HG03064 (cell line): Measurements from ENCODE around the gene JAG1.
A peak's percentile ranks its signal among the peaks of the same experiment; 100 is the strongest.

ENCODE experiments used
- ATAC-seq: cut with Tn5 transposase; IDR thresholded peaks from one replicate; pipeline ENCODE4 v1.9.1; 2021; ENCODE audit warnings: low read depth; ENCODE audit not compliant: unreplicated experiment

JAG1 gene

GRCh38 chr20:10673842-10674683, at the start of gene JAG1:
Gene JAG1, minus strand, starts transcription at chr20:10673999. Its CDS starts 469 bp downstream, at chr20:10673530.
- peak; percentile 60 for ATAC-seq

- ATAC-seq = no peak
Observed at GRCh38 chr20:10721976-10722375, 48.2 kb upstream of the JAG1 start.

- ATAC-seq = no peak
Observed at GRCh38 chr20:10721137-10721896, 47.5 kb upstream of the JAG1 start.

- ATAC-seq = no peak
Observed at GRCh38 chr20:10720565-10720964, 46.8 kb upstream of the JAG1 start.

GRCh38 chr20:10719740-10720385, 46.1 kb upstream of the JAG1 start:
- ATAC-seq = no peak

GRCh38 chr20:10718661-10719060, 44.9 kb upstream of the JAG1 start:
- no peak for ATAC-seq

GRCh38 chr20:10716855-10717254, 43.1 kb upstream of the JAG1 start:
- ATAC-seq = no peak

GRCh38 chr20:10715035-10715434, 41.2 kb upstream of the JAG1 start:
- ATAC-seq = no peak

- no peak for ATAC-seq
Observed at GRCh38 chr20:10714236-10714975, 40.6 kb upstream of the JAG1 start.

GRCh38 chr20:10713161-10713560, 39.4 kb upstream of the JAG1 start:
- no peak for ATAC-seq

GRCh38 chr20:10711903-10712451, 38.2 kb upstream of the JAG1 start:
- no peak for ATAC-seq

GRCh38 chr20:10710991-10711775, 37.4 kb upstream of the JAG1 start:
- no peak for ATAC-seq

GRCh38 chr20:10709916-10710315, 36.1 kb upstream of the JAG1 start:
- ATAC-seq = no peak

GRCh38 chr20:10708351-10709185, 34.8 kb upstream of the JAG1 start:
- no peak for ATAC-seq

- ATAC-seq = no peak
Observed at GRCh38 chr20:10707791-10708190, 34.0 kb upstream of the JAG1 start.

- no peak for ATAC-seq
Observed at GRCh38 chr20:10707068-10707467, 33.3 kb upstream of the JAG1 start.

GRCh38 chr20:10706460-10706811, 32.6 kb upstream of the JAG1 start:
- ATAC-seq = no peak

GRCh38 chr20:10705801-10706459, 32.1 kb upstream of the JAG1 start:
- no peak for ATAC-seq
